ENCODE measurements around the gene EPDR1.

Gene EPDR1

DNA sequence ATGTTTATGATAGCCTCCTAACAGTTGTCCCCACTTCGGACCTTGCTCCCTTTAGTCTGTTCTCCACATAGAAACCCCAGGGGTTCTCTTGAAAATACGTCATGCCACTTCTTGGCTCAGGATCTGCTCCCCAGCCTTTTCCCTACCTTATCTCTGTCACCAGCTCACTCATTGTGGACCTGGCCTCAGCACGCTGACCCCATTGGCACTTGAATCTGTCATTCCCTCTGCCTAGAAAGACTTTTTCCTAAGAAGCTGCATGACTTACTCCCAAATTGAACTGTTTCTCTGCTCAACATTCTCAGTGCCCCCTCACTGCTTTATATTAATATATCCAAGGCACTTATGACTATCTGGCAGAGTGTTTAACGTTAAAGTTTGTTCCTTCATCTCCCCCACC, 8.4 kb downstream of the EPDR1 start:
- FAIRE-seq (no peak), DNase-seq (ENCODE audit: insufficient read length, low spot score) (no peak)
- TF ChIP-seq, protein P1, sequence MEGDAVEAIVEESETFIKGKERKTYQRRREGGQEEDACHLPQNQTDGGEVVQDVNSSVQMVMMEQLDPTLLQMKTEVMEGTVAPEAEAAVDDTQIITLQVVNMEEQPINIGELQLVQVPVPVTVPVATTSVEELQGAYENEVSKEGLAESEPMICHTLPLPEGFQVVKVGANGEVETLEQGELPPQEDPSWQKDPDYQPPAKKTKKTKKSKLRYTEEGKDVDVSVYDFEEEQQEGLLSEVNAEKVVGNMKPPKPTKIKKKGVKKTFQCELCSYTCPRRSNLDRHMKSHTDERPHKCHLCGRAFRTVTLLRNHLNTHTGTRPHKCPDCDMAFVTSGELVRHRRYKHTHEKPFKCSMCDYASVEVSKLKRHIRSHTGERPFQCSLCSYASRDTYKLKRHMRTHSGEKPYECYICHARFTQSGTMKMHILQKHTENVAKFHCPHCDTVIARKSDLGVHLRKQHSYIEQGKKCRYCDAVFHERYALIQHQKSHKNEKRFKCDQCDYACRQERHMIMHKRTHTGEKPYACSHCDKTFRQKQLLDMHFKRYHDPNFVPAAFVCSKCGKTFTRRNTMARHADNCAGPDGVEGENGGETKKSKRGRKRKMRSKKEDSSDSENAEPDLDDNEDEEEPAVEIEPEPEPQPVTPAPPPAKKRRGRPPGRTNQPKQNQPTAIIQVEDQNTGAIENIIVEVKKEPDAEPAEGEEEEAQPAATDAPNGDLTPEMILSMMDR (IDR thresholded peaks at IDR 0.05; ENCODE audit: insufficient read depth, missing control alignments): no peak

DNA sequence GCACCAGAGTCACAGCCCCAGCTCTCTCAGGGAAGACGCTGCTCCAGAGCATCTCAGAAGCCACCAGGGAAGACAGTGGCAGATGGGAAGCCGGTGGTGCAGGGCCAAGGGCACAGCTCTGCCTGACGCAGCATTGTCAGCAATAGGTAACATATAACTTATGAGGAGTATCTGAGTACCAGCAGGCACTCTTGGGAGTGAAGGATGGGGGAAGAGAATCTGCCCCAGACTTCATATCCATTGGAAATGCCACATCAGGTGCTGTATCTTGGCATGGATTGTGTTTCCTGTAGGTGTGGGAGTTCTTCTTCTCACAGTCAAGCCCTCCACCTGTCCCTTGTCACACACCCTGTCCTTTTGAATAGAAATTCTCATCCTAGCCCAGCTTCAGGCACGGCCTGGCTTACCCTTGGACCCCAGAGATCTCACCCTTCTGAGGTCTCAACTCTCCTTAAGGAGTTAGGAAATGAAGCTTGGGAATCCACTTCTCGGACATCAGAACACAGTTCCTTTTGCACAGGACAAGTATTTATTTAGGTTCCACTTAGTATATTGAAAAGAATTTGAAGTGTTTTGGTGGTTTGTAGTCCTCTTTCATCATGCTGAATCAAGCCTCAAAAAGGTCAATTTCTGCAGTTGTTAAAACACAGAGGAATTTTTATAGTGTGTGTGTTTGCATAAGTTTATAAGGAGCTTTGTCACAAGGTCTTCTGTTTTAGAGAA, 9.9 kb downstream of the EPDR1 start:
- TF ChIP-seq, protein P1 (IDR thresholded peaks at IDR 0.05; ENCODE audit: insufficient read depth, missing control alignments): no peak
- DNase-seq (ENCODE audit: insufficient read length, low spot score) (no peak), FAIRE-seq (no peak)

DNA sequence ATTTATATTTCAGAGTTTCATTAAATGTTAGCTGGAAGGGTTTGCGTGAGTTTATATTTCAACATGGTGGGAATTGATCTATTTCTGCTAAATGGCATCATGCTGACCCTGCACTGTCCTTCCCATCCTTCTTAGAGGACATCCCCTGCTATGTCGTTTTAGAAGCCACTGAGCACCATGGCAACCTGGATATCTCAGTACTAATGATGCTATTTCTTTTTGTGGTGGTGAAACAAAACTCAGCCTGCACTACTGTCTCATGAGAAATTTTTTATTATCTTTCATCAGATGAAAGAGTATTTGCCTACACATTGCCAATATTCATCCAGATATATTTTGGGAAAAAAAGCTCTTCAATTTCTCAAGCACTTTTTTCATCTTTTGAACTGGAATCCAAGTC, 12.1 kb downstream of the EPDR1 start:
- DNase-seq (ENCODE audit: insufficient read length, low spot score): no peak
- TF ChIP-seq, protein P1 (IDR thresholded peaks at IDR 0.05; ENCODE audit: insufficient read depth, missing control alignments): no peak
- FAIRE-seq: no peak

DNA sequence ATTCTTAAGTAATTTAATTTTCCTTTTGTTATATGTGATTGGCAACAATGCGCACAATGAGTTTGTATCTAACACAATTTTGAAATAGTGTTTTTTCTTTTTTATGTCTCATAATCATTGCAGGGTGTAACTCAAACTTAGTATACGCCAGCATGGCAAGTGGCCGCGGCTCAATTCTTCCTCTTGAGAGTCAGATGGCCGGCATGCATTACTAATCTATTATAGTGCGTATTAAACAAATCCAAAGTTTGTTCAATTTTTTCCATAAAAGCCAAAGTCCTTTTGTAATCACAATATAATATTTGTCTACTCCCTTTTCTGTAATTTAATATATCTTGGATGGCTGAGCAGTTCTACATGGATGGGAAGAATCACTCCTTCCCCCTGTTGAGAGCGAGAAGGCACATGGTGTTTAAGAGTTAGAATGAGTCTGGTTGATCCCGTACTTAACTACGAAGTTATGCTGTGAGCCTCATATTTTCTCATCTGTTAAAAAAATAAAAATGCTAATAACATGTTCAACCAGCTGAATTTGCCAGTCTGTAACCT, 12.7 kb downstream of the EPDR1 start:
- FAIRE-seq (no peak), DNase-seq (ENCODE audit: insufficient read length, low spot score) (no peak)
- TF ChIP-seq, protein P1 (IDR thresholded peaks at IDR 0.05; ENCODE audit: insufficient read depth, missing control alignments): no peak

DNA sequence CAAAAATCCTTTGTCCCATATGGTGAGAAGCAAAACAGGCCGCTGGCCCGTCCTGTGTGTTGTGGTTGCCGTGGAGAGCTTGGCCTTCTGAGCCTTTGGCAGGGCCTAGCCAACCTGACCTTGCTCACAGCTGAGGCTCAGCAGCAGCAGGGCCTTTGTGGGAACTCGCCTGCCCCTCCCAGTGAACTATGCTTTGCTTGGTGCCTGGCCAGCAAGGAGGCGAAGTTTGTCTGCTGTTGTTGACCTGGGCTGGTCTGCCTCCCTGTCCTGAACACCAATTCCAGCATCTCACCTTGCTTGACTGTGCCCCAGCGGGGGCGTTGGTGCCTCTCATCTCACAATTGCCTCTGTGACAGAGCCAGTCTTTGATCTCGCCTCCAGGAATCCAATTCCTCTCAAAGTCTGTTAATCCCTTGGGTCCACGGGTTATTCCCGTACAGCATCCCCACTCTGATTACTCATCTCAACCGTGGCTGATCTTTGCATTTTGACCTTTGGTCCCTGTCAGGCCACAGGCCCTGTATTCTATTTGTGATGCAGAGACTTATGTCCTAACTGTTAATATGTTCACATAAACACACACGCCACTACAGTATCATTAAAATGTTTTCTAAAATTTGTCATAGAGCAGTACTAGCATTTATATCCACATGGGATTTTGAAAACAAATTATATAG, 22.6 kb downstream of the EPDR1 start:
- TF ChIP-seq, protein P1 (IDR thresholded peaks at IDR 0.05; ENCODE audit: insufficient read depth, missing control alignments): no peak
- DNase-seq (ENCODE audit: insufficient read length, low spot score) (no peak), FAIRE-seq (no peak)

DNA sequence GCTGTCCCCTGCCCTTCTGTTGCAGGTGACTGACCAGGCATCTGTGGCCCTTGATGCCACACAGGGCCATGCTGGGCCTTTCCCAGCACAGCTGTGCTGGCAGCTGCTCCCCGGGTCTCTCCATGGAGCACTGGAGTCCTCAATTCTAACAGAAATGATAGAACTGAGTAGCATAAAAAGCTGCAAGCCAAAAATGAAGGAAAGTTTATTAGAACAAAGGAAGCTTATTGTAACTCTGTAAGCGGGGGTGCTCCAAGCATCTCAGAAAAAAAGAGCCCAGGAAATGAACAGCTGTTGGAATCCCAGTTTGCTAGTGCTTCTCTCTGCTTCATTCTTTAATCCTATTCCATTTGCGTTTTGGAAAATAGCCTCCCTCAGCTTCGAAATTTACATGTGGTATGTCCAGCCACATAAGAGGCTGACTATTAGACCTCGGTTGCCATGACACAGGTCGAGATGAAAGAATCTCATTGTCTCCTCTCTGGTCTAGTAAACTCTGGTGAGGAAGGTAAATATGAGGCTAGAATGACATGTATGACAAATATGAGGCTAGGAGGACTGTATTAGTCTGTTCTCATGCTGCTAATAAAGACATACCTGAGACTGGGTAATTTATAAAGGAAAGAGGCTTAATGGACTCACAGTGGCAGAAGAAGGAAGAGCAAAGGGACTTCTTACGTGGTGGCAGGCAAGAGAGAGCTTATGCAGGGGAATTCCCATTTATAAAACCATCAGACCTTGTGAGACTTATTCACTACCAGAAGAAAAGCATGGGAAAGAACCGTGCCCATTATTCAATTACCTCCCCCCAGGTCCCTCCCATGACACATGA, 23.7 kb downstream of the EPDR1 start:
- TF ChIP-seq, protein P1 (IDR thresholded peaks at IDR 0.05; ENCODE audit: insufficient read depth, missing control alignments): no peak
- FAIRE-seq (no peak), DNase-seq (ENCODE audit: insufficient read length, low spot score) (no peak)
